ENCODE results near the gene C11orf87. TPM values are rescaled to one million over a fixed set of nuclear protein-coding genes. Genes with fewer than 3 reads are reported as not detected.

The C11orf87 gene
- total RNA-seq: not detected

DNA sequence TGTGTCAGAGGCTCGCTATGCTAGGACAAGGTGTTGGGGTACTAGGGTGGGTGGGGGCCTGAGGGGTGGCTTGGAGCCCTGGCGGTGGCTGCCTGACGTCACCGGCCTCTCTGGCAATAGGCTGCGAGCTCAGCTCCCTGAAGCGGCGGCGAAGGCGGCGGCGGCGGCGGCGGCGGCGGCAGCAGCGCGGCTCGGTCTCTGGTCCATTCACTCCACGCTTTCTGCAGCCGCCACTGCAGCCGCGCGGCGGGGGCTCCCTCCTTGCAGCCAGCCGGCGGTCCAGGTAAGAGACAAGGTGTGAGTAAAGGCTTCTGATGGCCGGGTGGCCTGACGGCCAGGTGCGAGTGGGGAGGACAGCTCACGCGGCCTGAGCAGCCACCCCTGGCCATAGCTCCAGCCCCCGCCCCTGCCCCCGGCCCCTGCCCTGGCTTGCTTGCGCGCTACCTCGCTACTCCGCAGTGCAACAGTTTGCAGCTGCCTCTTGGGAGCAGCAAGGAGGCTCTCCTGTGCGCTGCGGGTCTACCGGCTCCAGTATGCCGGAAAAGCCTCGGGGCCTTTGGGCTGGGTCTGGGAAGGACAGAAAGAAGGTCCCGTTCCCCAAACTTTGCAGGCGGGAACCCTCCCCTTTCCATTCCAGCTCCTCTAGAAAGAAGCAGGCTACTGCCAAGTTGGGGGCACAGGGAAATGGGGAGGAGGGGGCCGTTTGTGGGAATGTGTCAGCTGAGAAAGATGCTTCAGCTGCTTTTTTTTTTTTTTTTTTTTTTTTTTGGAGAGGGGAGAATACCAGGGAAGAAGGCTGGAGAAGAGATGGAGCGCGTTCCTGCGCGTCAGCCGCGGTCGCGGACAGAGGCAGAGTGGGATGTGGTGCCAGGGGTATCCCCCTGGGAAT is at the start of gene C11orf87:
Gene C11orf87, plus strand, starts transcription at position 210 of the 889 bp plus-strand sequence. CDS start 1,444 bp downstream, outside the sequence.

Measured in activated naive CD4-positive, alpha-beta T cell treated with anti-CD3 and anti-CD28 coated beads, Interleukin-2, amount 10 ng/mL, durations not matched to agents 5 hours and 36 hours (primary cell).